GM21825 (cell line): ENCODE measurements around the gene CROCC2.

ENCODE experiments used
- ATAC-seq: cut with Tn5 transposase; IDR thresholded peaks from one replicate; pipeline ENCODE4 v1.9.1; 2021; ENCODE audit warnings: mild to moderate bottlenecking, moderate library complexity; ENCODE audit not compliant: unreplicated experiment

The CROCC2 gene

DNA sequence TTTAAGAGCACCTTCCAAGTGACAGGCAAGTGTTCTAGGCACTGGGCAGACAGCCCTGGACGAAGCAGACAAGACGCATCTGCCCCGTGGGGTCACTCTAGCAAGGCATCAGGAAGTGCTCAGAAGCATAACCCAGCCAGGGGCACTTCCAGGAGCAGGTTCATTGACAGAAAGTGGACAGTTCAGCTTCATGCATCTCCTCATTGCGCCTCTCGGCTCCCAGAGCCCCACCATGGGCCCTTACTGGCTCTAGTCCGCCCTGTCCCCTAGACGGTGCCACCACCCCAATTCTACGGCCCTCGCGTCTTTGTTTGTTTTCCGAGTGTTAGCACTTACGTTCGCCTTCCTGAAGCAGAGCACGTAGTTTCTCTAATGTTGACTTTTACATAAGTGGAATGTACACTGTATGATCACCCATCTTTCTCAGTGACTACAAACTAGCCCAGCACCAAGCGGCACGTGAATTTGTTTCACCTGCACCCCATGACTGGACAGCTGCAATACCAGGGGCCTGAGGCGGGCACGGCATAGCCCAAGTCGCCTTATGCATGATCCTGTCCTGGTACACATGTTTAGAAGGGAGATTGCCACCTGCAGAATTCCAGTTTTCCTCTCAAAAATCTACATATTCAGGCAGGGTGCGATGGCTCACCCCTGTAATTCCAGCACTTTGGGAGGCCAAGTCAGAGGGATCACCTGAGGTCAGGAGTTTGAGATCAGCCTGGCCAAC is 125.5 kb downstream of the CROCC2 start:
- ATAC-seq: no peak

DNA sequence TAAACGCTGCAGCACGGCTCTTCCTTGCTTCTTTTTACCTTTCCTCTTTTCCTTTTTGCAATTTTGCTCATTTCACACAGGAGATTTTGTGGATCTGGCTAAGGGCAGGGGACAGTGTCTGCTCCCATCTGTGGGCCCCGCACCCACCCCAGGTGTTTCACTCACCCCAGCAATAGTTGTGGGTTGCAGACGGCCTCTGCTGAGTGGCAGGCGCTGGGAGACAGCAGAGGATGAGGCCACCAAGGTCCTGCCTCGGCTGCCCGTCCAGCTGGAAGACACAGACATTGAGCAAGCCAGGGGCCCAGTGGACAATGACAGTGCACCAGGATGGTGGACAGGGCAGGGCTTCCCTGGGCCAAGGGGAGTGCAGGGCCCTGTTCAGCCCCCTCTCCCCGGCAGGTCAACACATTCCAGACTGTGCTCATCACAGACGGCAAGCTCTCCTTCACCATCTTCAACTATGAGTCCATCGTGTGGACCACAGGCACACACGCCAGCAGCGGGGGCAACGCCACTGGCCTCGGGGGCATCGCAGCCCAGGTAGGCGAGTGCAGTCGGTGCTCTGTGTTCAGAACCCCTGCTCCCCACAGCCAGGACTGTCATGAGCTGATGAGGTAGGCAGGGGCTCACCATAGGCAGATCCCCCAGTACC is 127.3 kb downstream of the CROCC2 start:
- ATAC-seq: no peak

- no peak for ATAC-seq
These were observed 127.9 kb downstream of the CROCC2 start for GRCh38 chr2:241033994-241034393.

DNA sequence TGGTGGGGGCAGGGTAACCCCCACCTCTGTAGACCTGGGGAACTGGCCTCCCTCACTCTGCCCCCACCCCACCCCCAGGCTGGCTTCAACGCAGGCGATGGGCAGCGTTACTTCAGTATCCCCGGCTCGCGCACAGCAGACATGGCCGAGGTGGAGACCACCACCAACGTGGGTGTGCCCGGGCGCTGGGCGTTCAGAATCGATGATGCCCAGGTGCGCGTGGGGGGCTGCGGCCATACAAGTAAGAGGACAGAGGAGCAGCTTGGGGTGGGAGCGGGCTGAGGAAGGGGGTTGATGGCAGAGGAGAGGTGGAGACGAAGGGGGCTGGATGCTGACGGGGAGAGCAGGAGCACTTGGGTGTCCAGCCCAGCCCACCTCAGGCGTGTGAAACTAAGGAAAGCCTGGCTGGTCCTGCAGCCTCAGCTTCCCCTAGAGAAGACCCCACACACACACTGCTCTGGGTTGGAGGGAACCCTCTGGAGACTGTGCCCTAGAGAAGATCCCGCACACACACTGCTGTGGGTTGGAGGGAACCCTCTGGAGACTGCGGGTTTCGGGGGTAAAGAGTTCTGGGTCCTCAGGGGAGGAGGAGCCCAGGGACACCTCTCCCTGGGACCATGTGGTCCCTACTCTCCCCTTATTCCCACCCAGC is 128.5 kb downstream of the CROCC2 start:
- no peak for ATAC-seq

GRCh38 chr2:241035142-241035817 is 129.1 kb downstream of the CROCC2 start:
- no peak for ATAC-seq

GRCh38 chr2:241035818-241036396 is 129.8 kb downstream of the CROCC2 start:
- peak; percentile 8 for ATAC-seq

DNA sequence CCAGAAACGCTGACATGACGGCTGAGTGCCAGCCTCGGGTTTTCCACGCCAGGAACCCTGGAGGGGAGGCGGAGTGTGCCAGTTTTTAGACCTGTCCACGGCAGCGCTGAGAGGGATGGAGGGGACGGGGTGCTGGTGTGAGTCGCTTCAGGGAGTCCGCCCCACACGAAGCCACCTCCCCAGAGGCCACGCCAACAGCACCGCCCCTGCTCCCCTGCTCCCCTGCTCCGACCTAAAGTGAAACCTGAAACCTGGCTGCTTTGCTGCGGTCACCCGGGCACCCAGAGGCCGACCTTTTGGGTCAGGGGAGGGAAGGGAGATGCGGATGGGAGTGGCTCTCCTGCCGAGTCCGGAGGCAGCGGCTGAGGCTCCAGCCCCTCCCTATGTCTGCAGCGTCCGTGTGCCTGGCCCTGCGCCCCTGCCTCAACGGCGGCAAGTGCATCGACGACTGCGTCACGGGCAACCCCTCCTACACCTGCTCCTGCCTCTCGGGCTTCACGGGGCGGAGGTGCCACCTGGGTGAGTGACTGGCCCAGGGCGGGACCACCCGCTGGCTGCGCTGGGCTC is 130.3 kb downstream of the CROCC2 start:
- peak; percentile 73 for ATAC-seq

- ATAC-seq: no peak
These were observed 130.9 kb downstream of the CROCC2 start for GRCh38 chr2:241036964-241037421.

DNA sequence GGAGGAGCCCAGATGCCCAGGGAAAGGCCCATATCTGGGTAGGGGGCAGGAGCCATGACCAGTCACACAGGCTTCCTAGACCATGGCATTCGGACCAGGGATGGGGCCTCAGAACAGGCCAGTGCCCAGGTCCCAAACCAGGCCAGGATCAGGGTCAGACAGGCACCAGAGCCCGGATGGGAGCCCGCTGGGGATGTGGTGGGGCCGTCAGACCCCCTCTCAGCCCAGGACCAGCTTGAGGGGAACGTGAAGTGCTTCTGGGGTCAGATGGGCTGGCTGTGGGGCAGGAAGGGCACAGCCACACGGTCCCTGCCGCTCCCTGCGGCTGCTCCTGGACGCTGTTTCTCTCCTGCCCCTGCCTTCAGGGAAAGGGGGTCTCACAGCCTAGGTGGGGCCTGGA is 131.4 kb downstream of the CROCC2 start:
- no peak for ATAC-seq

DNA sequence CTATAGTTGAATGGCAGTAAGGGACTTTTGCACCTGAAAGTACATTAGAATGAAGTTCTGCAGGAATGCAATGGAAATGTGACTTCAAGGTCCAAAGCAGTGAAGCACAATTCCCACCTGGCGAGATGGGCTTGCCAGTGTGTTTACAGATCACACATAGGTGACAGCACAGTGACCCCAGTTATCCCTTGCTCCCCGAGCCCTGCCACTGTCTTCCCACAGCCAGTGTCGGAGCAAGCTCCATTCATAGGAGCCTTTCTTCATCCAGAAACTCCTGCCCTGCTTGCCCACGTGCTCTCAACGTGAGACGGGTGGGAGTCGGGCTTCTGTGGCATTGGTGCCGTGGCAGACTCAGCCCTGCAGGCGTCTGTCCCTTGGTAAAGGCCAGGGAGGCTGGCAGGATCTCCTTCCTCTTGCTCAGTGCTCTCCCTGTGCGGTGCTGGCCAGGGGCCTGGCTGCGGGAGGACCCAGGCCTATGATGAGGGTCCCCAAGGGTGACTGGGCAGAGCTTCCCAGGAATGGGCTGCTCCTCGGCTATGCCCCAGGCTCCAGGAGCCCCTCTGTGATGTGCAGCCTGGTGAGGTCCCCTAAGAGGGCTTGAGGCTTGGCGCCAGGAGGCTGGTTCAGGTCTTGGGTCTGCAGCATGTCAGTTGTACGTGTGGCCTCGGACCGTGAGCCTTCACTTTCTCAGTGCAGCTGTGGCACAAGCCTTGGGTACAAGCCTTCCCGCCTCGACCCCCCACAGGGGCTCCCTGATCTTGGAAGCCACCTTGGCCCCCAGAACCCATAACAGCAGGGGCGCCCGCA is 132.4 kb downstream of the CROCC2 start:
- ATAC-seq: no peak

DNA sequence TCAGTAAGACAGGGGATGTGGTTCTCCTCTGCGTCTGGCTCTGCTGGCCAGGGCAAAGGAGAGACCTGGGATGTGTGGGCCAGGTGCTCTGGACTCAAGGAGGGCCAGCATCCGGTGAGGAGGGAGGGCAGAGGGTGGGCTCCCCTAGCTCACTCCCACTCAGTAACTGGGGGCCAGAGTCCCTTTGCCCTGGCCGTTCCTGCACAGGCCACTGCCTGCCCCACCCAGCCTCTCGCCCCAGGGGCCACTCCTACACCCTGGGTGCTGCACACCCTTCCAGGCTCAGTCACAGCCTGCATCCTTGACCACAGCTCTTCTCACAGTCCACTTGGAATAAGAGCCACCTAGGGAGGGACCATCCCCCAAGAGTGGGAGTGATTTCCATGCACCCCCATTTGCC is 133.3 kb downstream of the CROCC2 start:
- no peak for ATAC-seq

- no peak for ATAC-seq
These were observed 134.1 kb downstream of the CROCC2 start for GRCh38 chr2:241040081-241040803.

DNA sequence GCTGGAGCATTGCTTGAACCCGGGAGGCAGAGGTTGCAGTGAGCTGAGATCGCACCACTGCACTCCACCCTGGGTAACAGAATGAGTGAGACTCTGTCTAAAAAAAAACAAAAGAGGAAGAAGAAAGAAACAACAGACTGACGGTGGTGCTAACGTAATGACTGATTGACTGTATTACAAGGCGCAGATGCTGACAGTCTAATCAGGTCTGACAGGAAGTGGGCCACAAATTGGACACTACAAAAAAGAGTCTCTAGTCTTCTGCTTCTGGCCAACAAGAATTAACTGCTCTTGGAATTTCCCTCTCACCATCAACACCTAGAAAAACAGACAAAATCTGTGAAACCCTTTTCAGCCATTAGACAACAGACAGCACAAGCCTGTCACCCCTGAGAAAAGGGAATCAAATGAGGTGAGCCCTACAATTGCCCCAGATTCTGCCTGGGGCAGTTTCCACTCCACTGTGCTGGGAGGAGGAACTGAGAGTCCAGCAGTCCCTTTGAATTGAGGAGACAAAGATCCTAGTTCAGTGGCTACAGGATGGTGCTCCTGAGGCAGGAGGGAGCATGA is 135.5 kb downstream of the CROCC2 start:
- peak; percentile 49 for ATAC-seq
